H1 (cell line): Measurements from ENCODE around the gene DNER. TPM values are rescaled to one million over a fixed set of nuclear protein-coding genes. Genes with fewer than 3 reads are reported as not detected.

Experiments used
- HDAC6 ChIP-seq: IDR thresholded peaks from one replicate; pipeline ENCODE4 v1.7.1; 2012; ENCODE audit warnings: low read depth, mild to moderate bottlenecking, inconsistent platforms, low read length, moderate library complexity
- SP2 ChIP-seq: IDR thresholded peaks from 2 replicates; pipeline ENCODE4 v1.6.1; 2012; ENCODE audit warnings: mild to moderate bottlenecking, low read length, inconsistent platforms
- TAF7 ChIP-seq: optimal IDR thresholded peaks from 2 replicates; pipeline ENCODE3; 2011; ENCODE audit warnings: low read depth, mild to moderate bottlenecking, inconsistent platforms, low read length, moderate library complexity, borderline replicate concordance
- polyA plus RNA-seq, 7 experiments: library from polyadenylated mRNA; depleted of rRNA in 3 of 7; stranded (reverse) in 5 of 7; unstranded in 2 of 7; fragments of >200 nt in 5 of 7; fragments of 200-250 nt in 2 of 7; gene quantifications; 1 replicate in 5 of 7; 2 replicates in 1 of 7; 4 replicates in 1 of 7; pipeline versions ENCODE4 v1.2.1 to v1.2.3, GENCODE V29; 2011 to 2013; ENCODE audit warnings: missing spikeins in 2 of 7, mixed read lengths in 2 of 7
- total RNA-seq: library from RNA; stranded (reverse); fragmentation: NEBNext Ultra II Directional; extraction: Animal tissue kit (Norgen Biotek cat#: 25700); gene quantifications from 2 replicates; pipeline ENCODE4 v1.2.1, GENCODE V29; 2021
- TF ChIP-seq, protein P1 (sequence below): fragments of 300-600 bp; sonication (generic); IDR thresholded peaks from 2 replicates; pipeline ENCODE4 v1.7.1; 2012; ENCODE audit warnings: low read length, moderate library complexity, mild to moderate bottlenecking, inconsistent platforms; ENCODE audit not compliant: insufficient replicate concordance

The DNER gene
- total and polyA plus RNA-seq, 2 of the 8 experiments (the other 6 are each of a cell fraction or from before 2014, with no cell fraction given) = 6.8 to 16.3 TPM

- TF ChIP-seq, protein P1, sequence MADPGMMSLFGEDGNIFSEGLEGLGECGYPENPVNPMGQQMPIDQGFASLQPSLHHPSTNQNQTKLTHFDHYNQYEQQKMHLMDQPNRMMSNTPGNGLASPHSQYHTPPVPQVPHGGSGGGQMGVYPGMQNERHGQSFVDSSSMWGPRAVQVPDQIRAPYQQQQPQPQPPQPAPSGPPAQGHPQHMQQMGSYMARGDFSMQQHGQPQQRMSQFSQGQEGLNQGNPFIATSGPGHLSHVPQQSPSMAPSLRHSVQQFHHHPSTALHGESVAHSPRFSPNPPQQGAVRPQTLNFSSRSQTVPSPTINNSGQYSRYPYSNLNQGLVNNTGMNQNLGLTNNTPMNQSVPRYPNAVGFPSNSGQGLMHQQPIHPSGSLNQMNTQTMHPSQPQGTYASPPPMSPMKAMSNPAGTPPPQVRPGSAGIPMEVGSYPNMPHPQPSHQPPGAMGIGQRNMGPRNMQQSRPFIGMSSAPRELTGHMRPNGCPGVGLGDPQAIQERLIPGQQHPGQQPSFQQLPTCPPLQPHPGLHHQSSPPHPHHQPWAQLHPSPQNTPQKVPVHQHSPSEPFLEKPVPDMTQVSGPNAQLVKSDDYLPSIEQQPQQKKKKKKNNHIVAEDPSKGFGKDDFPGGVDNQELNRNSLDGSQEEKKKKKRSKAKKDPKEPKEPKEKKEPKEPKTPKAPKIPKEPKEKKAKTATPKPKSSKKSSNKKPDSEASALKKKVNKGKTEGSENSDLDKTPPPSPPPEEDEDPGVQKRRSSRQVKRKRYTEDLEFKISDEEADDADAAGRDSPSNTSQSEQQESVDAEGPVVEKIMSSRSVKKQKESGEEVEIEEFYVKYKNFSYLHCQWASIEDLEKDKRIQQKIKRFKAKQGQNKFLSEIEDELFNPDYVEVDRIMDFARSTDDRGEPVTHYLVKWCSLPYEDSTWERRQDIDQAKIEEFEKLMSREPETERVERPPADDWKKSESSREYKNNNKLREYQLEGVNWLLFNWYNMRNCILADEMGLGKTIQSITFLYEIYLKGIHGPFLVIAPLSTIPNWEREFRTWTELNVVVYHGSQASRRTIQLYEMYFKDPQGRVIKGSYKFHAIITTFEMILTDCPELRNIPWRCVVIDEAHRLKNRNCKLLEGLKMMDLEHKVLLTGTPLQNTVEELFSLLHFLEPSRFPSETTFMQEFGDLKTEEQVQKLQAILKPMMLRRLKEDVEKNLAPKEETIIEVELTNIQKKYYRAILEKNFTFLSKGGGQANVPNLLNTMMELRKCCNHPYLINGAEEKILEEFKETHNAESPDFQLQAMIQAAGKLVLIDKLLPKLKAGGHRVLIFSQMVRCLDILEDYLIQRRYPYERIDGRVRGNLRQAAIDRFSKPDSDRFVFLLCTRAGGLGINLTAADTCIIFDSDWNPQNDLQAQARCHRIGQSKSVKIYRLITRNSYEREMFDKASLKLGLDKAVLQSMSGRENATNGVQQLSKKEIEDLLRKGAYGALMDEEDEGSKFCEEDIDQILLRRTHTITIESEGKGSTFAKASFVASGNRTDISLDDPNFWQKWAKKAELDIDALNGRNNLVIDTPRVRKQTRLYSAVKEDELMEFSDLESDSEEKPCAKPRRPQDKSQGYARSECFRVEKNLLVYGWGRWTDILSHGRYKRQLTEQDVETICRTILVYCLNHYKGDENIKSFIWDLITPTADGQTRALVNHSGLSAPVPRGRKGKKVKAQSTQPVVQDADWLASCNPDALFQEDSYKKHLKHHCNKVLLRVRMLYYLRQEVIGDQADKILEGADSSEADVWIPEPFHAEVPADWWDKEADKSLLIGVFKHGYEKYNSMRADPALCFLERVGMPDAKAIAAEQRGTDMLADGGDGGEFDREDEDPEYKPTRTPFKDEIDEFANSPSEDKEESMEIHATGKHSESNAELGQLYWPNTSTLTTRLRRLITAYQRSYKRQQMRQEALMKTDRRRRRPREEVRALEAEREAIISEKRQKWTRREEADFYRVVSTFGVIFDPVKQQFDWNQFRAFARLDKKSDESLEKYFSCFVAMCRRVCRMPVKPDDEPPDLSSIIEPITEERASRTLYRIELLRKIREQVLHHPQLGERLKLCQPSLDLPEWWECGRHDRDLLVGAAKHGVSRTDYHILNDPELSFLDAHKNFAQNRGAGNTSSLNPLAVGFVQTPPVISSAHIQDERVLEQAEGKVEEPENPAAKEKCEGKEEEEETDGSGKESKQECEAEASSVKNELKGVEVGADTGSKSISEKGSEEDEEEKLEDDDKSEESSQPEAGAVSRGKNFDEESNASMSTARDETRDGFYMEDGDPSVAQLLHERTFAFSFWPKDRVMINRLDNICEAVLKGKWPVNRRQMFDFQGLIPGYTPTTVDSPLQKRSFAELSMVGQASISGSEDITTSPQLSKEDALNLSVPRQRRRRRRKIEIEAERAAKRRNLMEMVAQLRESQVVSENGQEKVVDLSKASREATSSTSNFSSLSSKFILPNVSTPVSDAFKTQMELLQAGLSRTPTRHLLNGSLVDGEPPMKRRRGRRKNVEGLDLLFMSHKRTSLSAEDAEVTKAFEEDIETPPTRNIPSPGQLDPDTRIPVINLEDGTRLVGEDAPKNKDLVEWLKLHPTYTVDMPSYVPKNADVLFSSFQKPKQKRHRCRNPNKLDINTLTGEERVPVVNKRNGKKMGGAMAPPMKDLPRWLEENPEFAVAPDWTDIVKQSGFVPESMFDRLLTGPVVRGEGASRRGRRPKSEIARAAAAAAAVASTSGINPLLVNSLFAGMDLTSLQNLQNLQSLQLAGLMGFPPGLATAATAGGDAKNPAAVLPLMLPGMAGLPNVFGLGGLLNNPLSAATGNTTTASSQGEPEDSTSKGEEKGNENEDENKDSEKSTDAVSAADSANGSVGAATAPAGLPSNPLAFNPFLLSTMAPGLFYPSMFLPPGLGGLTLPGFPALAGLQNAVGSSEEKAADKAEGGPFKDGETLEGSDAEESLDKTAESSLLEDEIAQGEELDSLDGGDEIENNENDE = no peak
- TF ChIP-seq HDAC6 (no peak), SP2 (no peak), TAF7 (no peak)
- TF ChIP-seq, all 59 proteins: peak for 0
Observed at GRCh38 chr2:229616433-229616832, 97.9 kb downstream of the DNER start (continued).
